OCI-LY7 (cell line): Measurements from ENCODE around the gene GLRX5.

ENCODE experiments used
- CTCF ChIP-seq: fragments of 200-600 bp; sonication (generic); conservative IDR thresholded peaks from 2 replicates; pipeline ENCODE4 v1.5.1; 2014; ENCODE audit warnings: mild to moderate bottlenecking, antibody characterized with exemption, low read length, moderate library complexity, mixed read lengths
- EZH2phosphoT487 ChIP-seq: fragments of 200-600 bp; sonication (generic); IDR thresholded peaks from 2 replicates; pipeline ENCODE4 v1.6.1; 2018; ENCODE audit warnings: low read depth, borderline replicate concordance, mild to moderate bottlenecking, mixed run types, antibody characterized with exemption, low read length, moderate library complexity, mixed read lengths

GRCh38 chr14:95495538-95496025 is 39.3 kb upstream of the GLRX5 start:
- no peak for TF ChIP-seq CTCF
- no peak for TF ChIP-seq EZH2phosphoT487
